Thymus (tissue), 11 donors: Measurements from ENCODE around the gene PBX1. TPM values are rescaled to one million over a fixed set of nuclear protein-coding genes. Genes with fewer than 3 reads are reported as not detected.

Source experiments
- DNase-seq, 9 donors: peaks; one replicate each; pipeline ENCODE4 v3.0.0-alpha.2; 2013; ENCODE audit warnings: low spot score in 9 of 9, low read depth in 6 of 9, missing footprints in 1 of 9
- H3K27ac ChIP-seq, 2 donors: one replicate each; pipeline ENCODE4 v1.5.1; 2013; ENCODE audit warnings: control low read depth in 1 of 2, low read depth in 1 of 2, low read length in 1 of 2, mild to moderate bottlenecking in 1 of 2, moderate library complexity in 1 of 2
- H3K27me3 ChIP-seq, 2 donors: one replicate each; pipeline ENCODE4 v1.5.1; 2013; ENCODE audit warnings: low read length in 1 of 2; ENCODE audit not compliant: control insufficient read depth in 2 of 2, insufficient read depth in 1 of 2
- H3K36me3 ChIP-seq, 2 donors: one replicate each; pipeline ENCODE4 v1.5.1; 2013; ENCODE audit warnings: low read length in 1 of 2, mild to moderate bottlenecking in 1 of 2, moderate library complexity in 1 of 2; ENCODE audit not compliant: control insufficient read depth in 2 of 2, insufficient read depth in 2 of 2
- H3K4me1 ChIP-seq, 2 donors: one replicate each; pipeline ENCODE4 v1.5.1; 2013; ENCODE audit warnings: low read length in 2 of 2; ENCODE audit not compliant: control insufficient read depth in 2 of 2, insufficient read depth in 2 of 2
- H3K4me3 ChIP-seq, 2 donors: one replicate each; pipeline ENCODE4 v1.5.1; 2013; ENCODE audit warnings: low read length in 2 of 2, control low read depth in 1 of 2, mild to moderate bottlenecking in 1 of 2
- H3K9me3 ChIP-seq, 2 donors: one replicate each; pipeline ENCODE4 v1.5.1; 2013; ENCODE audit warnings: low read length in 1 of 2, mild to moderate bottlenecking in 1 of 2; ENCODE audit not compliant: control insufficient read depth in 2 of 2, insufficient read depth in 1 of 2
- WGBS: extraction: QIAGEN DNeasy Blood & Tissue Kit; methylation state at CpG from one replicate; pipeline ENCODE4 v1.1.7; 2013; 5-methylcytosine and 5-hydroxymethylcytosine counted together
- polyA plus RNA-seq: library from polyadenylated mRNA; stranded (reverse); fragments of 200-250 nt; gene quantifications from one replicate; pipeline ENCODE4 v1.2.3, GENCODE V29; 2013
- total RNA-seq: library from RNA; stranded (reverse); fragments of 120-200 nt; gene quantifications from one replicate; pipeline ENCODE4 v1.2.4, GENCODE V29; 2013
- donor health status: healthy.

The PBX1 gene
- total and polyA plus RNA-seq, 2 donors = 12.7 to 12.9 TPM

- no peaks in the 10 kb centered on the region for H3K4me1 ChIP-seq
- H3K9me3 ChIP-seq = no peaks in the 10 kb centered on the region
- H3K27me3 ChIP-seq = no peaks in the 10 kb centered on the region
- no peak for DNase-seq
- WGBS = 92% methylated on average over 5 of the region's 5 CpGs
- H3K36me3 ChIP-seq = no peaks in the 10 kb centered on the region
- no peak overlapping the region for H3K4me3 ChIP-seq
- H3K27ac ChIP-seq = no peak overlapping the region
Measured at GRCh38 chr1:164746632-164747031, 187.6 kb downstream of the PBX1 start.

GRCh38 chr1:164748253-164748899, 189.4 kb downstream of the PBX1 start:
- H3K36me3 ChIP-seq = no peaks in the 10 kb centered on the region
- no peaks in the 10 kb centered on the region for H3K4me1 ChIP-seq
- no peaks in the 10 kb centered on the region for H3K9me3 ChIP-seq
- H3K4me3 ChIP-seq = no peak overlapping the region
- DNase-seq = no peak
- H3K27me3 ChIP-seq = no peaks in the 10 kb centered on the region
- no peak overlapping the region for H3K27ac ChIP-seq
- WGBS = 93% methylated on average over 10 of the region's 10 CpGs

- DNase-seq = no peak
- H3K4me3 ChIP-seq = no peak overlapping the region
- H3K4me1 ChIP-seq = peaks cover 0 to 3% of the 10 kb centered on the region in 2 donors
- H3K36me3 ChIP-seq = no peaks in the 10 kb centered on the region
- WGBS = 94% methylated on average over 11 of the region's 11 CpGs
- H3K27me3 ChIP-seq = no peaks in the 10 kb centered on the region
- H3K27ac ChIP-seq = peak overlapping the region in 1 of 2 donors; percentile 55
- H3K9me3 ChIP-seq = peaks cover 0 to 3% of the 10 kb centered on the region in 2 donors
Measured at GRCh38 chr1:164753521-164754077, 194.6 kb downstream of the PBX1 start.

GRCh38 chr1:164754088-164754600, 195.2 kb downstream of the PBX1 start:
- WGBS = 89% methylated on average over 8 of the region's 8 CpGs
- Histone ChIP-seq H3K27ac (peak overlapping the region in 1 of 2 donors; percentile 55), H3K36me3 (no peaks in the 10 kb centered on the region), H3K27me3 (no peaks in the 10 kb centered on the region), H3K4me3 (no peak overlapping the region), H3K4me1 (peaks cover 0 to 3% of the 10 kb centered on the region in 2 donors), H3K9me3 (peaks cover 0 to 3% of the 10 kb centered on the region in 2 donors)
- DNase-seq = peak in 1 of 9 donors; percentile 7

DNA sequence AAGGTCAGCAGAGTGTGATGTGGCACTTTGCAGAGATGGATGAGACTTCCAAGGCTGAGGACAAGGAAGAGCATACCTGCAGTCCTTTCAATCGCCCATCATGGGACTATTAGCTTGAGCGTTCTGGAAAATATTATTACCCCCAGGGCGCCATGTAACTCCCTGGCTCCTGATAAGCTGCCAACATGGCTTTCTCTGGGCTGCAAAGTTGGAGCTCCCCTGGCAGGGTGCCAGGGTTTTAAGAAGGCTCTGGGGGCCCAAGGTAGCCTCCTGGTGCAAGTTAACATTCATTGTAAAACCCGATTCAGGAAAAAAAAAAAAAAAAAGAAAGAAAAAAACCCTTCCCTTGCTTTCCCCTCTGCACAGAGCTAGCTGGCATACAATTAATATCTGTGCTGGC, 196.7 kb downstream of the PBX1 start:
- WGBS = 95% methylated on average over 4 of the region's 4 CpGs

DNA sequence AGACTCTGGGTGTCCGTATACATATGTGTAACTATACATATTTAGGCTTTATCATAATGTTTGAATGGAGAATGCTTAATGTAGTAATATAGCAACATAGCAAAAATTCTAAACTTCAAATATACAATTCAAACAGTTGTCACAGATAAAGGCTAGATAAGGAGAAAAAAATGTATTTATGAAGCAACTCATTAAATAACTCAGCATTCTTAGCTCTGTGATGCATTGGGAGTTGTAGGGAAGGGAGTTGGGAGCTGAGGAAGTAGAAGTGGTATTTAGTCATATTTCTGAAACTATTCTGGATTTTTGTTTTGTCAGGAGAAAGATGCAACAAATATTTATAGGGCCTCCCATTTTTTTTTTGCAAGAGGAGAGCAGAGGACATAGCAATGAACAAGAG, 197.8 kb downstream of the PBX1 start:
- H3K27ac ChIP-seq = no peak overlapping the region
- no peak for DNase-seq
- peaks cover 0 to 3% of the 10 kb centered on the region in 2 donors for H3K4me1 ChIP-seq
- H3K9me3 ChIP-seq = peaks cover 0 to 3% of the 10 kb centered on the region in 2 donors
- 100% methylated on average over 1 of the region's 1 CpG for WGBS
- no peak overlapping the region for H3K4me3 ChIP-seq
- no peaks in the 10 kb centered on the region for H3K36me3 ChIP-seq
- no peaks in the 10 kb centered on the region for H3K27me3 ChIP-seq

More for the DNA sequence above, 196.7 kb downstream of the PBX1 start:
- Histone ChIP-seq H3K36me3 (no peaks in the 10 kb centered on the region), H3K4me3 (no peak overlapping the region), H3K27ac (no peak overlapping the region), H3K9me3 (peaks cover 0 to 3% of the 10 kb centered on the region in 2 donors), H3K27me3 (no peaks in the 10 kb centered on the region), H3K4me1 (peaks cover 0 to 3% of the 10 kb centered on the region in 2 donors)
- no peak for DNase-seq

DNA sequence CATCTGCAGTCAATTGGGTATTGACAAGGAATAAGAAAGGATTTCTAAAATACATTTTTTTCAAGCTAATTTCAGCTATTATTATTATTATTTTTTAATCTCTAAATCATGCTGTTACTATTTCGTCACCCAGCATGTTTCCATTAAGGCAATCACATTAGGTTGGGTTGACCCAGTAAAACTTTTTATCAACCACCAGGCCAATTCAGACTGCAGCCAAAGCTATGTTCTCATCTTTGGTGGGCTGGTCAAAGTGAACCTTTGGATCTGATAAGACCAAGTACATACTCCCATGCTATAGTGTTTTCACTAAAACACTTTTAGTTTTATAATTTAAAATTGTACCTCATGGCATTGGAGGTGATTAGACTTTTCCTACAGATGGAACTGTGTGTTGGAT, 198.6 kb downstream of the PBX1 start:
- 85% methylated on average over 1 of the region's 1 CpG for WGBS
- Histone ChIP-seq H3K4me3 (no peak overlapping the region), H3K4me1 (peaks cover 0 to 3% of the 10 kb centered on the region in 2 donors), H3K27ac (no peak overlapping the region), H3K9me3 (peaks cover 0 to 3% of the 10 kb centered on the region in 2 donors), H3K36me3 (no peaks in the 10 kb centered on the region), H3K27me3 (no peaks in the 10 kb centered on the region)
- DNase-seq = no peak

- Histone ChIP-seq H3K4me3 (no peak overlapping the region), H3K9me3 (peaks cover 0 to 3% of the 10 kb centered on the region in 2 donors), H3K4me1 (peaks cover 0 to 3% of the 10 kb centered on the region in 2 donors), H3K27me3 (no peaks in the 10 kb centered on the region), H3K27ac (no peak overlapping the region), H3K36me3 (no peaks in the 10 kb centered on the region)
- no peak for DNase-seq
- 91% methylated on average over 6 of the region's 6 CpGs for WGBS
Measured at GRCh38 chr1:164759144-164759920, 200.3 kb downstream of the PBX1 start.

GRCh38 chr1:164759979-164760469, 201.0 kb downstream of the PBX1 start:
- H3K4me3 ChIP-seq = no peak overlapping the region
- H3K9me3 ChIP-seq = peaks cover 0 to 3% of the 10 kb centered on the region in 2 donors
- peaks cover 0 to 3% of the 10 kb centered on the region in 2 donors for H3K4me1 ChIP-seq
- H3K27me3 ChIP-seq = no peaks in the 10 kb centered on the region
- H3K36me3 ChIP-seq = no peaks in the 10 kb centered on the region
- 95% methylated on average over 7 of the region's 7 CpGs for WGBS
- H3K27ac ChIP-seq = no peak overlapping the region
- DNase-seq = no peak
